GM19193 (cell line): Measurements from ENCODE around the gene FAM200B.

Source experiments
- POLR2A ChIP-seq: IDR thresholded peaks from 4 replicates; pipeline ENCODE4 v1.6.1; 2011; ENCODE audit not compliant: insufficient read depth, insufficient read length; ENCODE audit errors: extremely low read depth

FAM200B gene

DNA sequence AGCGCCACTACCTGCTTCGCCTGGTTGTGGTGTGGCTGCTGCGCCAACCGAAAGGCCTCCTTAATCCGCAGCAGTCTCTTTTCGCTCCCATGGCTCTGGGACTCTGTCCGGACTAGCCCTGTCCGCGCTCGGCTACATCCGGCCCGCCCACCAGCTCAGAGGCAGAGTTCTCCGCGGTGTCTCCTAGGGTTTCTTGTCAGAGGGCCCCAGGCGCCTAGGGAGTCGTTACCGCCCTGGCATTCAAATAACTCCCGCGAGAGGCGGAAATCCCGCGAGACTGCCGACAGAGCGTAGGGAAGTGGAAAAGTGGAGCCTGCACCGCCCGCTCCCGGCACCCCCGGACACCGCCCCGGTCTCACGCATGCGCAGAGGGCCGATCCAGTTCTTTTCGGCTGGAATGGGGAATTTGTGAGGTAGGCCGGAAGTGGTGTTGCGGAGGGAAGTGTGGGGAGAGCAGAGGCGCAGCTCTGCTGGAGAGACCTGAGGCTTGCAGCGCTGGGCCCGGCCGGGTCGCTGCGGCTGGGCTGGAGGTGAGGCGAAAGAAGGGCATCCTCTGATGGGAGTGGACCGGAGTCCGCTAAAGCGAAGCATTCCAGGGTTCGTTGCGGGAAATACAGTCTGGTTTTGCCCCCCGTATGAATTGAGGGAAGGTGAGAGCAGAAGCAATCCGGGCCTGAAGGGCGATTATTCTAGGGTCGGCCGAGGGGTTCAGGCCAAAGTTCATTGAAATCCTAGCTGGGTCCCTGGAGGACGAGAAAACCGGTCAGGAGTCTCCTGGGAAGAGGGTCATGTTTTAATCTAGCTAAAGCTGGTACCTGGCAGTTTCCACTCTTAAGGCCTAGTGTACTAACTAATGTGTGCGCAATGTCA lies at the start of gene FAM200B:
Gene FAM200B, plus strand, starts transcription at position 456 of the 870 bp plus-strand sequence. CDS start 5,151 bp downstream, outside the sequence.
- TF ChIP-seq POLR2A = peak; percentile 90

DNA sequence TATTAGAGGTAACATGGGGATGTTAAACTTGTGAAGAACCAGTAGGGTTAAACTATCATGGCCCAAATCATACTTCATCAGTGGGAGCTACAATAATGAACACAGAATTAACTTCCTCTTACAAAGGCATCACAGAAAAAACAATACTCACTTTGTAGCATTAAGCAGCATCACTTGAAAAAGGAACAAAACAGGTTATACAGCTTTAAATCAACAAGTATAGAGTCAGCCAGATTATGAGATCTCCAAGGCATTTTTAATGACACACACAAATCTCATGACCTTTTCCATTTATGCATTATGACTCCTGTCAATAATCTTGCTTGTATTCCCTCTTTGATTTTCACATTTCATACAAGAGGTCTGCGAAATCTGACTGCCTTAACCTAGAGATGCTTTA lies 44.8 kb upstream of the FAM200B start:
- no peak for TF ChIP-seq POLR2A

DNA sequence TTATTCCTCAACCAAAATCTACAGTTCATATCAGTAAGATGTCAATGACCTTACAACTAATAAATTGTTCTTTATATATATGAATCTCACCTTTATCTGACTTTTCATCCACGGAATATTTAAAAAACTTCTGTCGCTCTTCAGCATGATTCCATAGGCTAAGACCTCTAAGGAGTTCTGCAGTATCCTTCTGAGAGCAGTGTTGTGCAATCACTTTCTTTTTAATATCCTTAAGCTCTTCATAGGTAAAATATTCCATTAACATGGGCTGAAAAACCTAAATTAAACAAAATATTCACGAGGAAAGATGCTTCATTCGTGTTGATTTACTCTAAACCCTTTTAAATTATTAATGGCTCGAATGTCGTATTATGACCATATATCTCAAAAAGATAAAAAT lies 43.2 kb upstream of the FAM200B start:
- TF ChIP-seq POLR2A = no peak

DNA sequence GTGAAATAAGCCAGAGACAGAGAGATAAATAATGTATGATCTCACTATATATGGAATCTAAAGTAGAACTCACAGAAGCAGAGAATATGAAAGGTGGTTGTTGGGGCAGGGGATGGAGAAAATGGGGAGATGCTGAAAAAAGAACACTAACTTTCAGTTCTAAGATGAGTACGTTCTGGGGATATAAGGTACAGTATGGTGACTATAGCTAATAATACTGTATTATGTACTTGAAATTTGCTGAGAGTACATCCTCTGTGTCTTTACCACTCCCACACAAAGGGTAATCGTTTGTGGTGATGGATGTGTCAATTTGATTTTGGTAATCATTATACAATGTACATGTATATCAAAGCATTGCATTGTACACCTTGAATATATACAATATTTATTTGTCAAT lies 33.0 kb upstream of the FAM200B start:
- no peak for TF ChIP-seq POLR2A

DNA sequence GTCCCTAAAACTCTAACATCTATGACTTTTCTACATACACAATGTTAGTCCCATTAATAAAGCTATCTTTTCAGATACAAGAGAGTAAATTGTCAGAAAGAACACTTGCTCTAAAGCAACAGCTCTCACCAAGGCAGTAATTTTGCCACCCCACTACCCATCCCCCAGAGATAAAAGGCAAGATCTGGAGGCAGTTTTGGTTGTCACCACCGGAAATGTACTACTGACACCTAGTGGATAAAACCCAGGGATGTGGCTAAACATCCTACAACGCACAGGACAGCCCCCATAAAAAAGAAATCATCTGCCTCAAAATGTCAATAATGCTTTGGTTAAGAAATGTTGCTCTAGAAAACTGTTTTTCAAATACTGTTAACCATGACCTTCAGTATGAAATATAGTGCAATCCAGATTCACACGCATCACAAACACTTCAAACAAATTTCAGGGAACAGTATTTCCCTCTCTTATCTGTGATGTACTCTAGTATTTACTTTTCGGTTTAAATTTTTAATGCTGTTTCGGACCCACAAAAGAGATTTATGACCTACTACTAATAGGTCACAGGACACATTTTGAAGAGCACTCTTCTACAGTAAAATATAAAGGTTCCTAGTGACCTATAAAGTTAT lies 31.6 kb upstream of the FAM200B start:
- TF ChIP-seq POLR2A = no peak

DNA sequence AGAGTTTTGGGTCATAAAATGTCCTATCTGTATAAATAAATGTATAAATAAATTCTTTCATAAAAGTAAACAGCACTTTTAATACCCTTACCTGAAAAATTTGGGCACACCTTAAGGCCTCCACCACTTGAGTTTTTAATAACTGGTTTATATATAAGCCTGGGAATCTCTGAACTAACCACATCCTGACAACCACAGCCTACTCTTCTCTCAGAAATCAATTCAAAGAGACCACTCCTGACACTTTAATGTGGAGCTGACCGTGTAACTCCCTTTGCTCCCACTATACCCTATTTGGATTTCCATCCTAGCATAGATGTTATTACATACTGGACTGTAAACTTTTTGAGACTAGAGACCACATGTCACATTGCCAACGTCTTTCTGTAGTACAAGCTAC lies 30.0 kb upstream of the FAM200B start:
- TF ChIP-seq POLR2A = no peak

DNA sequence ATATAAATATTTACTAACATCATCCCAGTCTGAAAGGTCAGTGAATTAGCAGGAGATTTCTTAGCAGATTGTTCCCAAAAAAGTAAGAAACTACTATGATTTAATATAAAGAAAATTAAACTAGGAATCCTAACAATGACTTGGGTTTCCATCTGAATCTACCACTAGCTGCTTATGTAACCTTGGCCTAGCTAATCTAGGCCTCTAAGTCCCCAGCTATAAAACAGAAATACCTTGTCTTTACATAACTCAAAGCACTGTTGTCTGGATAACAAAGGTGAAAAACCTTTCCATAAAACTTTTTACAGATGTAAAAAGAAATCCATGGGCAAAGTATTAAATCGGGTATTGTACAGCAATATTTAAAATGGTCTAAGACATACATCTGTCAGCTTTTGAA lies 29.4 kb upstream of the FAM200B start:
- TF ChIP-seq POLR2A = no peak

DNA sequence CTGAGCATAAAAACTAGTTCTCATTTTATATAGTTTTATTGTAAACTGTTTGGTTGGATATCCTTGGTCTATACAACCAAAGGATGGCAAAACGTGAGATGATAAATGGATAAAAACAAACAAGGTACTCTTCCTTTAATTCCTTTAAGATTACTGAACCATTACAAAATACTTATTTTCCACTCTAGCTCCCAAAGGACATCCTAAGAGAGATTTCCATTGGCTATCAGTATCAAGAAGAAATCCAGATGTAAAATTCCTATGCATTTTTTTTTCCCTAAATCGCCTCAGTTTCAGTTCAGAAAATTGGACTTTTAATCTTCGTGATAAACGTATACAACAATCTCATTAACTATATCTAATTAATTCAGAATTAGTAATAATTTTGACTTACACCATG lies 28.8 kb upstream of the FAM200B start:
- no peak for TF ChIP-seq POLR2A

DNA sequence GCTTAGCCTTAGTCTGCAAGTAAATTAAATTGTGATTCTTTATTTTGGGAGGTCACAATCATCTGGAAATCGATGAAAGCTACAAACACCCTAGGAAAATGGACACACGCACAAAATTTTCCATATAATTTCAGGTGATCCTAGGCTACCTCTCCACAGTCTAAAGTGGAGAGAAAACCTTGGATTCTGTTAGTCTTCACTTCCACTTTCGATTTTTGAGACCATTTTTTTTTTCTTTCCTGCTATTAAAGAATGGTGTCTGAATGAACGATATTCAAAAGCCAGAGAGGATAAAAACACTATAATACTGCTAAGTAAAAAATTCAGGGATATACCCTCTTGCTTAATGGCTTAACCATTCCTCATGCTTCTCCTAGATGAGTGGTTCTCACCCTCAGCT lies 28.2 kb upstream of the FAM200B start:
- TF ChIP-seq POLR2A = no peak

DNA sequence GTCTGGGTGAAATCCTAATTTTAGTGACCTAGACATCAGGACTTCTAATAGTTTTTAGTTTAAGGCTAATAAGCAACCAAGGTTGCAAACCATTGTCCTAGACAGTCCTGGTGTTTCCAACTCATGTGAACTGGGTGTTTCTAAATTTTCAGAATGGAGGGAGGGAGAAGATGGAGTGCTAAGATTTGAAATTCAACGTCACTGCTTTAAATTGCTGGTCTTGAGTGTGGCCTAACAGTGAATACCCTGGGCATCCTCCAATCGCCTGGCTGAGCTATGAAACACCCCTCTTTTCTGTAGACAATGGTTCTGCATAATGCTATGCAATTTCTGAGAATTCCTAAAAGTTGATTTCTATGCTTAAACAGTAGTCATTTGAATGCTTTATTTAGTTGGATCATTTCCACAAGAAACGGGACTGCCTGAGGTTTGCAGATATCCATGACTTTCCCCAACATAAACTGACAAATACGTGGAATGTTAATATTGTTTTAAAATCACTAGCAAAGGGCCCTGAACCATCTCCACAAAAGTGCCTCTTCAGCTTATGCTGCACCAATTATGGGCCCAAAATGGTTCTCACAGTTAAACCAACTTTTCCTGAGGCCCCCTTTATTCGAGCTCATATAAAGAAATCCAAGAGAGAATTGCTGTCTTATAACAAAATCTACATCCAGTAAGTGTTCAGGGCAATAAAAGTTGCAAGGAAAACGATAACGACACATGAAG lies 27.6 kb upstream of the FAM200B start:
- TF ChIP-seq POLR2A = no peak

DNA sequence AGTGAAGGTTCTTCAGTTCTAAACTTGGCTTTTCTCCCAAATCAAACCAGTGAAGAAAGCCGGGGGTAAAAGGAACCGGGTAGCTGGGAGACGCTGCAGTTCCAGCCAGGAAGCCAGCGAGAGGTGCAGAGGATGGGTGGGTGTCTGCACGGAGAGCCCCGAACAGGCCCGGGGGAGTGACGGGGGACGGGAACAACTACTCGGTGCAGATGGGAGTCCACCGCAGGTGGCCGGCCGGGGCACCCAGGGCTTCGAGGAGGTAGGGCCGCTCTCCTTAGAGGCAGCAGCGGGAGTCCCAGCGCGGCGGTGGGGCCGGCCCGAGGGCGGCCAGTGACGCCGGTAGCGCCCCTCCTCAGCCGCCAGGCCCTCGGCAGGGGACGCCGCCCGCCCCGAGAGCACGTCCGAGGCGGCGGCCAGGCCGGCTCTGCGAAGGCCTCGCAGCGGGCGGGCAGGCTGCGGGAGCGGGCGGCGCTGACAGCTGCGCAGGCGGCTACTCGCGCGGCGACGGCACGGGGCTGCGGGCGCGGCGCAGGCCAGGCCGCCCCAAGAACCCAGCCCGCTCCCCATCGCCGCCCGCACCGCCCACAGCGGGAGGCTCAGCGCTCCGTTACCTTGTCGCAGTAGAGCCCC lies 26.9 kb upstream of the FAM200B start:
- no peak for TF ChIP-seq POLR2A

DNA sequence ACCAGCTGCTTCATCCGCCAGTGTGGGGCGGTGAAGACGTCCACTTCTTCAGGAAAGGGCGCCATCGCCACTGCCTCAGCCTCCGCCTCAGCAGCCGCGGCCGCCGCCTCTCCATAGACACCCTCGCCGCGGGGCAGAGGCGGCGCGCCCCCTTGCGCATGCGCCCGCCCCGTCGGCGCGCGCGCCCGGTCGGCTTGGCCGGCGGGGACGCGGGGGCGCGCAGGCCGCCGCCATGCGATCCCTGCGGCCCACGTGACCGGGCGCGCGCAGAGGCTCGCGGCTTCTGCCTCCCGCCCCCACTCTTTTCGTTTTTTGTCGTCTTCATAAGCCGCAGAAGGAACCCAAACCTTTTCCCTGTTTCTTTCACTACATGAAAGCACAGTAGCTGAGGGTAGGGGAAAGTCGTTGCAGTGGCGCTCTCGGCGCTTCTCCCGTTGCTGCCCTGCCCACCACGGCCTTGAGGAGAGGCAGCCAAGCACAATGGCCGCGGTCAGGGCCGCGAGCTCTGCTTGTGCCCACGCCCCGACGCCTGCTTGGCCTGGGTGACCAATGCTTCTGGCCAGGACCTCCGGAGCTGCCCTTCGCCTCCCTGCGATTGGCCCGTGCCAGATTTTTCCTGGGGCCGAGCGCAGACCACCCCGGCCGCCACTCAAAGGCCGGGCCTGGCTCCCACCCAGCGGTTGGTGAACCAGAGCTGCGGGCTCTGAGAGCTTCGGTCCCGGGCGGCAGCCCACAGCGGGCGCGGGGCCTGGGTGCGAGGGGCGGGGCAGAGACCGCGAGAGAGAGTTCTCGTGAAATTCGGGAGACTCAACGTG lies 26.2 kb upstream of the FAM200B start, which contains the start of gene FBXL5:
Gene FBXL5, minus strand, starts transcription at position 135 of the 815 bp plus-strand sequence. Its CDS starts 70 bp downstream, at position 65.
- TF ChIP-seq POLR2A = peak; percentile 73

DNA sequence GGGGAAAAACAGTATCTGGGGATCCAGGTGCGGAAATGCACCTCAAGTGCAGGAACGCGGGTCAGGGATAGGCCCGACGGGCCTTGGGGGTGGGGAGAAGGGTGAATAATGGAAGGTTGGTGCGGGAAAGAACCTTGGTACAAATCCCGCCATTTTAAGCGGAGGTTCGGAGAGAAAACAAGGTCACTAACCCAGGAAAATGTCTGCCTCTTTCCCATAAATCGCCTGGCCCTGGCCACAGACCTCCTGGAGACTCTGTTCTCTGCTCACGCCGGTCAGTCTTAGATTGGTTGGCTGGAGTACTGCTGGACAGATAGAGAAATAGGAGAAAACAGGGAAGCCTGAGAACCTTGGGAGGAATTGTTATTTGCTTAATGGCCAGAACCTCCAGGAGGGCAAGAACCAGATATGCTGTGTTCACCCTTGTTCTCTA lies 25.6 kb upstream of the FAM200B start:
- no peak for TF ChIP-seq POLR2A

DNA sequence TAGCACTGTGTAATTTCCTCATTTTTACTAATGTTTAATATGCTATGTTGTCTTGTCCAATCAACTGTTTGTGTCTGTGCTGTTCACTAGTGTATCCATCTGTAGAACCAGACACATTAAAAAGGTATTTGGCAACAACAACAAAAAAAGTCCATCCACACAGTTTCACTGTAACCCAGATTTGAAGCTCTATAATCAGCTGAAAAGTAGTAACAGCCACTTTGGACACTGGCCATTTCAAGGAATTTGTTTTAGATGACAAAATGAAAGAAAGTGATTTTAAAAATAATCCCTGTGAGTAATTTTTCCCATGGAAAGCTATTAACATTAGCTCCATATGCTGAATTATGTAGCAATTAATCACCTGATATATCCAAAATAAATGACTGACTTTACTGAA lies 24.3 kb upstream of the FAM200B start:
- no peak for TF ChIP-seq POLR2A
